Endothelial cell of umbilical vein (primary cell): ENCODE measurements around the gene DEK. TPM values are rescaled to one million over a fixed set of nuclear protein-coding genes. Genes with fewer than 3 reads are reported as not detected.
"Not testable (repeated sequence)": the region's sequence is repeated elsewhere in the genome, so short reads cannot be mapped to it uniquely, and the experiment has no call there.

ENCODE experiments used
- BruUV-seq: library from RNA; stranded (reverse); fragments of 400-500 nt; replicated peaks from 2 replicates; lab custom pipeline; 2021; lab: Mats Ljungman, UMichigan
- CTCF ChIA-PET: fragments of 300-600, 350-600 bp; sonication (Branson Sonifier 250); formaldehyde crosslinking; loops from one replicate; lab custom pipeline; 2021; ENCODE audit warnings: antibody characterized with exemption, inconsistent platforms; lab: Charles Lee
- POLR2A ChIA-PET: fragments of 300-600, 350-600 bp; sonication (Branson Sonifier 250); formaldehyde crosslinking; loops from one replicate; lab custom pipeline; 2021; ENCODE audit warnings: antibody characterized with exemption, inconsistent platforms; lab: Charles Lee
- DNase-seq: peaks from one replicate; pipeline ENCODE4 v3.0.0-alpha.2; 2011; ENCODE audit warnings: low read depth, low spot score
- FAIRE-seq: peaks from 2 replicates; lab custom pipeline; 2011; peaks lifted over from hg19 to GRCh38; lab: Jason Lieb, UNC
- H2AFZ ChIP-seq: 2 replicates; pipeline ENCODE4 v1.6.0; 2012; ENCODE audit warnings: low read depth, low read length, control low read depth, inconsistent platforms
- H3K27ac ChIP-seq: 2 replicates; pipeline ENCODE4 v1.5.1; 2011; ENCODE audit warnings: low read depth, mild to moderate bottlenecking, control low read depth, low read length, moderate library complexity; ENCODE audit not compliant: insufficient read depth
- H3K27me3 ChIP-seq, 2 experiments: 2 replicates each; pipeline versions ENCODE4 v1.6.0 to v1.6.1; 2011; ENCODE audit warnings: low read length in 2 of 2, mixed read lengths in 1 of 2; ENCODE audit not compliant: control insufficient read depth in 2 of 2, insufficient read depth in 2 of 2
- H3K36me3 ChIP-seq, 2 experiments: 2 replicates in 1 of 2; 3 replicates in 1 of 2; pipeline ENCODE4 v1.5.1; 2011; ENCODE audit warnings: low read length in 2 of 2, mild to moderate bottlenecking in 1 of 2, moderate library complexity in 1 of 2; ENCODE audit not compliant: control insufficient read depth in 2 of 2, insufficient read depth in 2 of 2; ENCODE audit errors: extremely low read depth in 1 of 2
- H3K4me1 ChIP-seq: 3 replicates; pipeline ENCODE4 v1.5.1; 2011; ENCODE audit warnings: mild to moderate bottlenecking, low read length; ENCODE audit not compliant: control insufficient read depth, insufficient read depth; ENCODE audit errors: extremely low read depth
- H3K4me2 ChIP-seq: 2 replicates; pipeline ENCODE4 v1.6.1; 2011; ENCODE audit warnings: low read length, control low read depth, mixed read lengths; ENCODE audit not compliant: insufficient read depth
- H3K4me3 ChIP-seq, 3 experiments: fragments of 200-600 bp in 1 of 3; sonication (generic), shearing (Covaris generic) in 1 of 3; replicated peaks in 1 of 3; 2 replicates each; pipeline ENCODE4 v1.5.1; 2011 to 2016; ENCODE audit warnings: control low read depth in 3 of 3, low read length in 3 of 3, mild to moderate bottlenecking in 2 of 3, inconsistent platforms in 1 of 3, low read depth in 1 of 3, moderate library complexity in 1 of 3; ENCODE audit not compliant: insufficient read depth in 1 of 3
- H3K79me2 ChIP-seq: 2 replicates; pipeline ENCODE4 v1.6.0; 2012; ENCODE audit warnings: low read length, inconsistent platforms; ENCODE audit not compliant: control insufficient read depth, insufficient read depth
- H3K9ac ChIP-seq: replicated peaks from 2 replicates; pipeline ENCODE3; 2011; ENCODE audit warnings: low read length, control low read depth; ENCODE audit not compliant: insufficient read depth; ENCODE audit errors: extremely low read depth
- H3K9me1 ChIP-seq: replicated peaks from 3 replicates; pipeline ENCODE4 v1.6.0; 2011; ENCODE audit warnings: mild to moderate bottlenecking, low read length; ENCODE audit not compliant: control insufficient read depth, insufficient read depth; ENCODE audit errors: extremely low read depth
- H3K9me3 ChIP-seq: replicated peaks from 2 replicates; pipeline ENCODE4 v1.5.1; 2012; ENCODE audit warnings: low read length, inconsistent platforms; ENCODE audit not compliant: control insufficient read depth, insufficient read depth
- H4K20me1 ChIP-seq: replicated peaks from 2 replicates; pipeline ENCODE3; 2011; ENCODE audit warnings: mild to moderate bottlenecking, low read length; ENCODE audit not compliant: control insufficient read depth, insufficient read depth; ENCODE audit errors: extremely low read depth
- FOS ChIP-seq: IDR thresholded peaks from 2 replicates; pipeline ENCODE4 v1.6.1; 2011; ENCODE audit warnings: mild to moderate bottlenecking, low read length, moderate library complexity, borderline replicate concordance; ENCODE audit not compliant: insufficient read depth
- dilution Hi-C: fragments of 300-500 bp; cut with MboI; formaldehyde crosslinking; loops from one replicate; pipeline ENCODE4 v1.15.0; 2019; ENCODE audit warnings: low sequenced_read_pairs; ENCODE audit not compliant: extremely low pct_ligation_motif_present
- intact Hi-C: fragments of 100-400 bp; cut with micrococcal nuclease; formaldehyde crosslinking; loops from one replicate; pipeline ENCODE4 v1.10.0; 2022
- polyA plus RNA-seq, 4 experiments: library from polyadenylated mRNA; depleted of rRNA in 3 of 4; stranded (reverse) in 3 of 4; unstranded in 1 of 4; fragments of >200 nt; gene quantifications; 2 replicates each; pipeline versions ENCODE4 v1.2.1 to v1.2.3, GENCODE V29; 2011 to 2012; ENCODE audit warnings: missing spikeins in 1 of 4
- small RNA-seq: library from RNA; depleted of rRNA; stranded (forward); fragments of <200 nt; gene quantifications from one replicate; pipeline ENCODE3, GENCODE V24; 2012; ENCODE audit warnings: low replicate concordance, low read depth; ENCODE audit not compliant: insufficient read depth, insufficient read length
- total RNA-seq: library from RNA; stranded (reverse); gene quantifications from 2 replicates; pipeline ENCODE4 v1.2.3, GENCODE V29; 2021
- TF ChIP-seq, protein P1 (sequence below), 2 donors: IDR thresholded peaks; 1 replicate in 1 of 2; 2 replicates in 1 of 2; pipeline ENCODE4 v1.5.1; 2011; ENCODE audit warnings: low read length in 2 of 2, mild to moderate bottlenecking in 2 of 2, moderate library complexity in 2 of 2, control low read depth in 1 of 2, inconsistent platforms in 1 of 2, low read depth in 1 of 2; ENCODE audit not compliant: insufficient read depth in 1 of 2; ENCODE audit errors: extremely low read depth in 1 of 2

The DEK gene
- total and polyA plus RNA-seq, 2 donors (not counting 3 experiments of a cell fraction or from before 2014, with no cell fraction given): 19.0 to 120 TPM

DNA sequence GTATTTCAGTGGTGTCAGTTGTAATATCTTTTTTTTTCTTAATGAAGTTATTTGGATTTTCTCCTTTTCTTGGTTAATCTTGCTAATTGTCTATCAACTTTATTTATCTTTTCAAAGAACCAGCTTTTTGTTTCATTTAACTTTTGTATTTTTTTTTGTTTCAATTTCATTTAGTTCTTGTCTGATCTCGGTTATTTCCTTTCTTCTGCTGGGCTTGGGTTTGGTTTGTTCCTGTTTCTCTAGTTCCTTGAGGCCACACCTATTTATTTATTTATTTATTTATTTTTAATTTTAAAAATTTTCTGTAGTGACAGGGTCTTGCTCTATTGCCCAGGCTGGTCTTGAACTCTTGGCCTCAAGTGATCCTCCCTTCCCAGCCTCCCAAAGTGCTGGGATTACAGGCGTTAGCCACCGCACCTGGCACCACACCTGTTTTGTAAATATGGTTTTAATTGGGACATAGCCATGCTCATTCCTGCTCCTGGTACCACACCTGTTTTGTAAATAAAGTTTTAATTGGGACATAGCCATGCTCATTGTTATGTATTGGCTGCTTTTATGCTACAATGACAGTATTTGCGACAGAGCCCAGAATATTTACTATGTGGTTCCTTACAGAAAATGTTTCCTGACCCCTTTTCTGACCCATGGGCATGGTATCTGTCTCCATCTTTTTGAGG lies 86.9 kb downstream of the DEK start:
- Histone ChIP-seq H3K27ac (no peak overlapping the region), H4K20me1 (no peaks in the 10 kb centered on the region), H3K4me3 (no peak overlapping the region), H3K27me3 (no peaks in the 10 kb centered on the region), H3K79me2 (no peaks in the 10 kb centered on the region), H3K36me3 (no peaks in the 10 kb centered on the region), H3K4me1 (no peaks in the 10 kb centered on the region), H3K9me3 (no peaks in the 10 kb centered on the region), H2AFZ (no peak overlapping the region), H3K9ac (no peak overlapping the region), H3K9me1 (no peaks in the 10 kb centered on the region), H3K4me2 (no peak overlapping the region)
- no TSS peak for BruUV-seq
- dilution Hi-C loops: no loop called here
- DNase-seq (no peak), FAIRE-seq (no peak)
- intact Hi-C loops: no loop called here
- ChIA-PET POLR2A (no interaction called here), CTCF (no interaction called here)
- TF ChIP-seq, protein P1, sequence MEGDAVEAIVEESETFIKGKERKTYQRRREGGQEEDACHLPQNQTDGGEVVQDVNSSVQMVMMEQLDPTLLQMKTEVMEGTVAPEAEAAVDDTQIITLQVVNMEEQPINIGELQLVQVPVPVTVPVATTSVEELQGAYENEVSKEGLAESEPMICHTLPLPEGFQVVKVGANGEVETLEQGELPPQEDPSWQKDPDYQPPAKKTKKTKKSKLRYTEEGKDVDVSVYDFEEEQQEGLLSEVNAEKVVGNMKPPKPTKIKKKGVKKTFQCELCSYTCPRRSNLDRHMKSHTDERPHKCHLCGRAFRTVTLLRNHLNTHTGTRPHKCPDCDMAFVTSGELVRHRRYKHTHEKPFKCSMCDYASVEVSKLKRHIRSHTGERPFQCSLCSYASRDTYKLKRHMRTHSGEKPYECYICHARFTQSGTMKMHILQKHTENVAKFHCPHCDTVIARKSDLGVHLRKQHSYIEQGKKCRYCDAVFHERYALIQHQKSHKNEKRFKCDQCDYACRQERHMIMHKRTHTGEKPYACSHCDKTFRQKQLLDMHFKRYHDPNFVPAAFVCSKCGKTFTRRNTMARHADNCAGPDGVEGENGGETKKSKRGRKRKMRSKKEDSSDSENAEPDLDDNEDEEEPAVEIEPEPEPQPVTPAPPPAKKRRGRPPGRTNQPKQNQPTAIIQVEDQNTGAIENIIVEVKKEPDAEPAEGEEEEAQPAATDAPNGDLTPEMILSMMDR (IDR thresholded peaks at IDR 0.05; ENCODE audit: extremely low read depth in 1 of 2, insufficient read depth in 1 of 2, low read depth in 1 of 2, low read length in 2 of 2): no peak
- no peak for TF ChIP-seq FOS

DNA sequence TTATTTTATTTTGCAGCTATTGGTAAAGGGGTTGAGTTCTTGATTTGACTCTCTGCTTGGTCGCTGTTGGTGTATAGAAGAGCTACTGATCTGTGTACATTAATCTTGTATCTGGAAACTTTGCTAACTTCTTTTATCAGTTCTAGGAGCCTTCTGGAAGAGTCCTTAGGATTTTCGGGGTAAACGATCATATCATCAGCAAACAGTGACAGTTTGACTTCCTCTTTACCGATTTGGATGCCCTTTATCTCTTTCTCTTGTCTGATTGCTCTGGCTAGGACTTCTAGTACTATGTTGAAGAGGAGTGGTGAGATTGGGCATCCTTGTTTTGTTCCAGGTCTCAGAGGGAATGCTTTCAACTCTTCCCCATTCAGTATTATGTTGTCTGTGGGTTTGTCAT lies 88.1 kb downstream of the DEK start:
- BruUV-seq, H3K4me2 ChIP-seq, intact Hi-C loops, FAIRE-seq, DNase-seq, CTCF ChIA-PET, H3K36me3 ChIP-seq, H3K9me1 ChIP-seq, H3K79me2 ChIP-seq, H3K9me3 ChIP-seq, H4K20me1 ChIP-seq, H3K27me3 ChIP-seq, H3K9ac ChIP-seq, H3K27ac ChIP-seq, H3K4me3 ChIP-seq, dilution Hi-C loops, H2AFZ ChIP-seq, H3K4me1 ChIP-seq: not testable (repeated sequence)
- POLR2A ChIA-PET: interaction anchor here (0.5 kb wide), 1 partner anchor 471 kb away, joined by 3 read pairs; no protein-coding TSS in a partner anchor

Small RNAs within 50 kb of the gene (small RNA-seq; reads per million reads assigned to genes)
- gene AL138825.1 (not detected), gene RF00019 (not detected), gene RNU6-263P (not detected)

Other genes starting within 250 kb of the DEK start
- 2.2 and 2.3 TPM in 2 replicates for gene NHLRC1, start 141.9 kb downstream of the DEK start, total RNA-seq
- gene NHLRC1, start 141.9 kb downstream of the DEK start, polyA plus RNA-seq: 1.7 and 2.1 TPM in 2 replicates
- gene TPMT, start 109.5 kb downstream of the DEK start, total RNA-seq: 10.9 and 11.1 TPM in 2 replicates
- gene TPMT, start 109.5 kb downstream of the DEK start, polyA plus RNA-seq: 6.2 and 6.5 TPM in 2 replicates
- gene KDM1B, start 109.1 kb downstream of the DEK start, total RNA-seq: 9.6 and 10.8 TPM in 2 replicates
- 2.5 and 3.0 TPM in 2 replicates for gene KDM1B, start 109.1 kb downstream of the DEK start, polyA plus RNA-seq
- gene RNF144B, start 122.8 kb upstream of the DEK start, total RNA-seq: 78.3 and 97.3 TPM in 2 replicates
- gene RNF144B, start 122.8 kb upstream of the DEK start, polyA plus RNA-seq: 14.3 and 18.1 TPM in 2 replicates